ENCODE results near the gene MIS18A.
"Not testable (repeated sequence)": the region's sequence is repeated elsewhere in the genome, so short reads cannot be mapped to it uniquely, and the experiment has no call there.

MIS18A gene

GRCh38 chr21:32297449-32297848 lies 18.6 kb upstream of the MIS18A start:
- no peaks in the 10 kb centered on the region for H3K9me3 ChIP-seq (ENCODE audit: control insufficient read depth, insufficient read depth, low read length)
- H3K4me1 ChIP-seq (ENCODE audit: insufficient read depth, low read length) = no peaks in the 10 kb centered on the region
- no peaks in the 10 kb centered on the region; the same call in 1 of the 2 replicates for H3K36me3 ChIP-seq (ENCODE audit: insufficient read depth, low read length)
- no peak overlapping the region for H3K9ac ChIP-seq (ENCODE audit: low read depth, low read length)

GRCh38 chr21:32285476-32285875 lies 6.6 kb upstream of the MIS18A start:
- no peak overlapping the region for H3K9ac ChIP-seq (ENCODE audit: low read depth, low read length)
- H3K36me3 ChIP-seq (ENCODE audit: insufficient read depth, low read length) = no peaks in the 10 kb centered on the region
- H3K9me3 ChIP-seq (ENCODE audit: control insufficient read depth, insufficient read depth, low read length) = no peaks in the 10 kb centered on the region
- H3K4me1 ChIP-seq (ENCODE audit: insufficient read depth, low read length) = no peaks in the 10 kb centered on the region

- Histone ChIP-seq H3K4me1 (ENCODE audit: insufficient read depth, low read length) (peaks cover 6% of the 10 kb centered on the region; the same call in 1 of the 2 replicates), H3K36me3 (ENCODE audit: insufficient read depth, low read length) (no peaks in the 10 kb centered on the region), H3K9ac (ENCODE audit: low read depth, low read length) (no peak overlapping the region), H3K9me3 (ENCODE audit: control insufficient read depth, insufficient read depth, low read length) (no peaks in the 10 kb centered on the region)
These were observed 4.1 kb upstream of the MIS18A start for GRCh38 chr21:32282992-32283391.

GRCh38 chr21:32281531-32281930 lies 2.7 kb upstream of the MIS18A start:
- H3K36me3 ChIP-seq (ENCODE audit: insufficient read depth, low read length) = no peaks in the 10 kb centered on the region
- H3K9ac ChIP-seq (ENCODE audit: low read depth, low read length) = no peak overlapping the region
- peaks cover 11% of the 10 kb centered on the region; the same call in 1 of the 2 replicates for H3K4me1 ChIP-seq (ENCODE audit: insufficient read depth, low read length)
- H3K9me3 ChIP-seq (ENCODE audit: control insufficient read depth, insufficient read depth, low read length) = no peaks in the 10 kb centered on the region

GRCh38 chr21:32279377-32279680 lies 480 bp upstream of the MIS18A start:
- H3K36me3 ChIP-seq (ENCODE audit: insufficient read depth, low read length) = no peaks in the 10 kb centered on the region
- peak overlapping the region; percentile 93 for H3K9ac ChIP-seq (ENCODE audit: low read depth, low read length)
- H3K4me1 ChIP-seq (ENCODE audit: insufficient read depth, low read length) = peaks cover 11% of the 10 kb centered on the region; the same call in 1 of the 2 replicates
- no peaks in the 10 kb centered on the region for H3K9me3 ChIP-seq (ENCODE audit: control insufficient read depth, insufficient read depth, low read length)

GRCh38 chr21:32278103-32278502 lies 746 bp downstream of the MIS18A start:
- H3K36me3 ChIP-seq (ENCODE audit: insufficient read depth, low read length) = no peaks in the 10 kb centered on the region
- peaks cover 11% of the 10 kb centered on the region; the same call in 1 of the 2 replicates for H3K4me1 ChIP-seq (ENCODE audit: insufficient read depth, low read length)
- peak overlapping the region; percentile 93 for H3K9ac ChIP-seq (ENCODE audit: low read depth, low read length)
- no peaks in the 10 kb centered on the region for H3K9me3 ChIP-seq (ENCODE audit: control insufficient read depth, insufficient read depth, low read length)

GRCh38 chr21:32276671-32277070 lies 2.2 kb downstream of the MIS18A start:
- no peak overlapping the region for H3K9ac ChIP-seq (ENCODE audit: low read depth, low read length)
- peaks cover 11% of the 10 kb centered on the region; the same call in 1 of the 2 replicates for H3K4me1 ChIP-seq (ENCODE audit: insufficient read depth, low read length)
- H3K9me3 ChIP-seq (ENCODE audit: control insufficient read depth, insufficient read depth, low read length) = no peaks in the 10 kb centered on the region
- H3K36me3 ChIP-seq (ENCODE audit: insufficient read depth, low read length) = 0 out of 2 replicates have a peak, but pooled peaks cover 3% of the 10 kb centered on the region

- peaks cover 6% of the 10 kb centered on the region for H3K36me3 ChIP-seq (ENCODE audit: insufficient read depth, low read length)
- no peaks in the 10 kb centered on the region for H3K4me1 ChIP-seq (ENCODE audit: insufficient read depth, low read length)
- no peak overlapping the region for H3K9ac ChIP-seq (ENCODE audit: low read depth, low read length)
- no peaks in the 10 kb centered on the region for H3K9me3 ChIP-seq (ENCODE audit: control insufficient read depth, insufficient read depth, low read length)
These were observed 8.1 kb downstream of the MIS18A start for GRCh38 chr21:32270748-32271147.

GRCh38 chr21:32265321-32265720 lies 13.5 kb downstream of the MIS18A start:
- H3K36me3 ChIP-seq (ENCODE audit: insufficient read depth, low read length); H3K4me1 ChIP-seq (ENCODE audit: insufficient read depth, low read length); H3K9ac ChIP-seq (ENCODE audit: low read depth, low read length); H3K9me3 ChIP-seq (ENCODE audit: control insufficient read depth, insufficient read depth, low read length): not testable (repeated sequence)

GRCh38 chr21:32261929-32262328 lies 16.9 kb downstream of the MIS18A start:
- H3K36me3 ChIP-seq (ENCODE audit: insufficient read depth, low read length) = peaks cover 1% of the 10 kb centered on the region; the same call in 1 of the 2 replicates
- no peaks in the 10 kb centered on the region for H3K9me3 ChIP-seq (ENCODE audit: control insufficient read depth, insufficient read depth, low read length)
- peaks cover 6% of the 10 kb centered on the region; the same call in 1 of the 2 replicates for H3K4me1 ChIP-seq (ENCODE audit: insufficient read depth, low read length)
- no peak overlapping the region for H3K9ac ChIP-seq (ENCODE audit: low read depth, low read length)

- no peak overlapping the region for H3K9ac ChIP-seq (ENCODE audit: low read depth, low read length)
- H3K9me3 ChIP-seq (ENCODE audit: control insufficient read depth, insufficient read depth, low read length) = no peaks in the 10 kb centered on the region
- no peaks in the 10 kb centered on the region for H3K36me3 ChIP-seq (ENCODE audit: insufficient read depth, low read length)
- H3K4me1 ChIP-seq (ENCODE audit: insufficient read depth, low read length) = peaks cover 6% of the 10 kb centered on the region; the same call in 1 of the 2 replicates
These were observed 18.7 kb downstream of the MIS18A start for GRCh38 chr21:32260130-32260529.

- not testable (repeated sequence) for H3K36me3 ChIP-seq (ENCODE audit: insufficient read depth, low read length); H3K9me3 ChIP-seq (ENCODE audit: control insufficient read depth, insufficient read depth, low read length)
These were observed 20.1 kb downstream of the MIS18A start for GRCh38 chr21:32258786-32259048.

GRCh38 chr21:32257962-32258785 lies 20.7 kb downstream of the MIS18A start:
- H3K36me3 ChIP-seq (ENCODE audit: insufficient read depth, low read length) = no peaks in the 10 kb centered on the region
- peaks cover 6% of the 10 kb centered on the region; the same call in 1 of the 2 replicates for H3K4me1 ChIP-seq (ENCODE audit: insufficient read depth, low read length)
- no peaks in the 10 kb centered on the region for H3K9me3 ChIP-seq (ENCODE audit: control insufficient read depth, insufficient read depth, low read length)
- H3K9ac ChIP-seq (ENCODE audit: low read depth, low read length) = no peak overlapping the region

More at GRCh38 chr21:32258786-32259048, 20.1 kb downstream of the MIS18A start:
- not testable (repeated sequence) for H3K4me1 ChIP-seq (ENCODE audit: insufficient read depth, low read length); H3K9ac ChIP-seq (ENCODE audit: low read depth, low read length)

- Histone ChIP-seq H3K4me1 (ENCODE audit: insufficient read depth, low read length) (peaks cover 6% of the 10 kb centered on the region; the same call in 1 of the 2 replicates), H3K9me3 (ENCODE audit: control insufficient read depth, insufficient read depth, low read length) (no peaks in the 10 kb centered on the region), H3K9ac (ENCODE audit: low read depth, low read length) (no peak overlapping the region), H3K36me3 (ENCODE audit: insufficient read depth, low read length) (no peaks in the 10 kb centered on the region)
These were observed 21.8 kb downstream of the MIS18A start for GRCh38 chr21:32256873-32257620.

GRCh38 chr21:32256251-32256650 lies 22.6 kb downstream of the MIS18A start:
- peaks cover 6% of the 10 kb centered on the region; the same call in 1 of the 2 replicates for H3K4me1 ChIP-seq (ENCODE audit: insufficient read depth, low read length)
- H3K36me3 ChIP-seq (ENCODE audit: insufficient read depth, low read length) = no peaks in the 10 kb centered on the region
- no peak overlapping the region for H3K9ac ChIP-seq (ENCODE audit: low read depth, low read length)
- no peaks in the 10 kb centered on the region for H3K9me3 ChIP-seq (ENCODE audit: control insufficient read depth, insufficient read depth, low read length)
